HG03139 (cell line): Measurements from ENCODE around the gene KRTAP10-7.
"Not testable (repeated sequence)": the region's sequence is repeated elsewhere in the genome, so short reads cannot be mapped to it uniquely, and the experiment has no call there.

Source experiments
- ATAC-seq: cut with Tn5 transposase; IDR thresholded peaks from one replicate; pipeline ENCODE4 v1.9.1; 2021; ENCODE audit not compliant: unreplicated experiment

KRTAP10-7 gene

GRCh38 chr21:44628707-44629391 is 28.5 kb downstream of the KRTAP10-7 start:
- no peak for ATAC-seq

- ATAC-seq, result no peak
Observed at GRCh38 chr21:44630440-44630839, 30.0 kb downstream of the KRTAP10-7 start.

- ATAC-seq, result no peak
Observed at GRCh38 chr21:44632067-44632466, 31.7 kb downstream of the KRTAP10-7 start.

- ATAC-seq, result no peak
Observed at GRCh38 chr21:44636209-44637017, 36.0 kb downstream of the KRTAP10-7 start.

GRCh38 chr21:44637018-44637850 is 36.8 kb downstream of the KRTAP10-7 start, which contains the start of gene KRTAP10-10:
KRTAP10-10 (plus strand) TSS chr21:44637356; CDS start chr21:44637418, 62 bp downstream.
- ATAC-seq, result no peak

GRCh38 chr21:44637851-44638348 is 37.5 kb downstream of the KRTAP10-7 start:
- not testable (repeated sequence) for ATAC-seq

GRCh38 chr21:44638506-44639330 is 38.3 kb downstream of the KRTAP10-7 start:
- not testable (repeated sequence) for ATAC-seq

GRCh38 chr21:44639331-44639655 is 38.9 kb downstream of the KRTAP10-7 start:
- no peak for ATAC-seq

- ATAC-seq, result no peak
Observed at GRCh38 chr21:44640761-44641160, 40.4 kb downstream of the KRTAP10-7 start.

GRCh38 chr21:44643741-44644310 is 43.4 kb downstream of the KRTAP10-7 start:
- no peak for ATAC-seq

GRCh38 chr21:44644878-44645277 is 44.5 kb downstream of the KRTAP10-7 start:
- ATAC-seq, result no peak

GRCh38 chr21:44646366-44647221 is 46.2 kb downstream of the KRTAP10-7 start, which contains the start of gene KRTAP10-11:
KRTAP10-11 (plus strand) TSS chr21:44646414; CDS start chr21:44646459, 45 bp downstream.
- ATAC-seq, result not testable (repeated sequence)

GRCh38 chr21:44647222-44647552 is 46.8 kb downstream of the KRTAP10-7 start:
- ATAC-seq, result no peak

GRCh38 chr21:44648557-44649311 is 48.3 kb downstream of the KRTAP10-7 start:
- no peak for ATAC-seq

GRCh38 chr21:44649521-44650100 is 49.2 kb downstream of the KRTAP10-7 start:
- no peak for ATAC-seq

- ATAC-seq, result no peak
Observed at GRCh38 chr21:44650265-44650972, 50.0 kb downstream of the KRTAP10-7 start.

GRCh38 chr21:44650973-44651675 is 50.7 kb downstream of the KRTAP10-7 start:
- ATAC-seq, result no peak
